OCI-LY3 (cell line): ENCODE results near the gene LDLR.
A peak's percentile ranks its signal among the peaks of the same experiment; 100 is the strongest.
"Not testable (repeated sequence)": the region's sequence is repeated elsewhere in the genome, so short reads cannot be mapped to it uniquely, and the experiment has no call there.

Experiments
- H2AFZ ChIP-seq: fragments of 200-600, 300-600 bp; shearing (Covaris generic); 2 replicates; pipeline ENCODE4 v1.6.0; 2014; ENCODE audit warnings: antibody characterized with exemption, low read depth, low read length
- H3K27ac ChIP-seq: fragments of 200-600, 300-600 bp; sonication (generic); 2 replicates; pipeline ENCODE4 v1.5.1; 2014; ENCODE audit warnings: mild to moderate bottlenecking, low read length, moderate library complexity, mixed read lengths
- H3K27me3 ChIP-seq: fragments of 200-600, 300-600 bp; sonication (generic); 2 replicates; pipeline ENCODE4 v1.6.1; 2014; ENCODE audit warnings: low read depth, low read length, mixed read lengths
- H3K36me3 ChIP-seq: fragments of 200-600, 300-600 bp; sonication (generic); replicated peaks from 2 replicates; pipeline ENCODE3; 2014; ENCODE audit warnings: low read depth, low read length, mixed read lengths
- H3K4me1 ChIP-seq: fragments of 300-600, 200-600 bp; sonication (generic); 2 replicates; pipeline ENCODE4 v1.6.1; 2014; ENCODE audit warnings: low read length, mixed read lengths
- H3K4me2 ChIP-seq: fragments of 200-600, 300-600 bp; sonication (generic); 2 replicates; pipeline ENCODE4 v1.6.1; 2014; ENCODE audit warnings: low read length, mixed read lengths
- H3K4me3 ChIP-seq: fragments of 300-600, 200-600 bp; sonication (generic); 2 replicates; pipeline ENCODE4 v1.5.1; 2014; ENCODE audit warnings: antibody characterized with exemption, mild to moderate bottlenecking, low read length, moderate library complexity
- H3K79me2 ChIP-seq: fragments of 300-600, 200-600 bp; shearing (Covaris generic); 2 replicates; pipeline ENCODE4 v1.6.1; 2014; ENCODE audit warnings: mild to moderate bottlenecking, low read length, mixed read lengths
- H3K9ac ChIP-seq: fragments of 300-600, 200-600 bp; shearing (Covaris generic); 2 replicates; pipeline ENCODE4 v1.6.0; 2014; ENCODE audit warnings: mild to moderate bottlenecking, low read length, moderate library complexity
- H3K9me3 ChIP-seq: fragments of 200-600, 300-600 bp; shearing (Covaris generic); 2 replicates; pipeline ENCODE4 v1.6.1; 2014; ENCODE audit warnings: low read length, mixed read lengths; ENCODE audit not compliant: insufficient read depth
- H4K20me1 ChIP-seq: fragments of 200-600, 300-600 bp; sonication (generic); 2 replicates; pipeline ENCODE4 v1.6.1; 2016; ENCODE audit warnings: low read length, mixed read lengths; ENCODE audit not compliant: insufficient read depth
- EZH2phosphoT487 ChIP-seq: fragments of 200-600 bp; shearing (Covaris generic); IDR thresholded peaks from 2 replicates; pipeline ENCODE4 v1.6.1; 2018; ENCODE audit warnings: antibody characterized with exemption, mixed run types, low read depth
- TF ChIP-seq, protein P1 (sequence below): fragments of 200-600, 300-600 bp; sonication (generic); IDR thresholded peaks from 2 replicates; pipeline ENCODE4 v1.5.1; 2014; ENCODE audit warnings: antibody characterized with exemption, low read length, low read depth

Gene LDLR

DNA sequence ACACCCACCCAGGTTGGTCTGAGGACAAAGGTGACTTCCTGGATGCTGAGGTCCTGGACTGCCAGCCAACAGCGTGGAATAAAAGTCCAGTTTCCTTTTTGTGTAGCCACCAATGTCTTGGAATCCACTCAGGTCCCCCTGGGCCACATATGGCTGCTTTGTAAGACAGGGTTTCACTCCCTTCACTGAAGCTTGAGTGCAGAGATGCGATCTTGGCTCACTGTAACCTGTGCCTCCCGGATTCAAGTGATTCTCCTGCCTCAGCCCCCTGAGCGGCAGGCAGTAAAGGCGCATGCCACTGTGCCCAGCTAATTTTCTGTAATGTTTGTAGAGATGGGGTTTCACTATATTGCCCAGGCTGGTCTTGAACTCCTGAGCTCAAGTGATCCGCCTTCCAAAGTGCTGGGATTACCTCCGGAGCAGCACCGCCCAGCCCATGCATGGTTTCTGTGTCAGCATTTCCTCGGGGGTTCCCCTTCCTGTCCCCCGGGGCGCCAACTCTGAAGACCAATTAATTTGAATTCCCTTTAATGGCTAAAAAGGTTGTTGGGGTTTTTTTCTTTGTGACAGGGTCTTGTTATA is 90.5 kb downstream of the LDLR start:
- Histone ChIP-seq H3K4me1 (peaks cover 32% of the 10 kb centered on the region), H3K9ac (peak overlapping the region; percentile 81), H3K4me3 (peak overlapping the region; percentile 76), H3K27ac (peak overlapping the region; percentile 77), H3K27me3 (peaks cover 3% of the 10 kb centered on the region; the same call in 1 of the 2 replicates), H3K9me3 (no peaks in the 10 kb centered on the region), H3K79me2 (no peaks in the 10 kb centered on the region), H2AFZ (peak overlapping the region; percentile 74), H3K36me3 (no peaks in the 10 kb centered on the region), H4K20me1 (no peaks in the 10 kb centered on the region), H3K4me2 (peak overlapping the region; percentile 98)
- TF ChIP-seq, protein P1, sequence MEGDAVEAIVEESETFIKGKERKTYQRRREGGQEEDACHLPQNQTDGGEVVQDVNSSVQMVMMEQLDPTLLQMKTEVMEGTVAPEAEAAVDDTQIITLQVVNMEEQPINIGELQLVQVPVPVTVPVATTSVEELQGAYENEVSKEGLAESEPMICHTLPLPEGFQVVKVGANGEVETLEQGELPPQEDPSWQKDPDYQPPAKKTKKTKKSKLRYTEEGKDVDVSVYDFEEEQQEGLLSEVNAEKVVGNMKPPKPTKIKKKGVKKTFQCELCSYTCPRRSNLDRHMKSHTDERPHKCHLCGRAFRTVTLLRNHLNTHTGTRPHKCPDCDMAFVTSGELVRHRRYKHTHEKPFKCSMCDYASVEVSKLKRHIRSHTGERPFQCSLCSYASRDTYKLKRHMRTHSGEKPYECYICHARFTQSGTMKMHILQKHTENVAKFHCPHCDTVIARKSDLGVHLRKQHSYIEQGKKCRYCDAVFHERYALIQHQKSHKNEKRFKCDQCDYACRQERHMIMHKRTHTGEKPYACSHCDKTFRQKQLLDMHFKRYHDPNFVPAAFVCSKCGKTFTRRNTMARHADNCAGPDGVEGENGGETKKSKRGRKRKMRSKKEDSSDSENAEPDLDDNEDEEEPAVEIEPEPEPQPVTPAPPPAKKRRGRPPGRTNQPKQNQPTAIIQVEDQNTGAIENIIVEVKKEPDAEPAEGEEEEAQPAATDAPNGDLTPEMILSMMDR = no peak

DNA sequence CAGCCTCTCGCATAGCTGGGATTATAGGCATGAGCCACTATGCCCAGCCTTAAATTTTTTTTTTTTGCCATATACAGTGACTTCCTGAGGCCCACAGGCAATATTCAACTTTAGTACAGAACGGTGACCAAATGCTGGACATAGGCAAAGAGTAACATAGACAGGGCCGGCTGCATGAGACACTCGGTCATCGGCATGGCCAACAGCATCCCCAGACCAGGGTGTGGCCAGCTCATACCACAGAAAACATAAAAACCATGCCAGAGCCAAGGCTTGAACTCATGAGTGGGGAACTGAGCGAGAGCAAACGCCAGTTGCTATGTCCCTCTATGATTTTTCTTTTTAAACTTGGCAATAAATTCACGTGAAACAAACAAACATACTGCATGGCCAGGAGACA is 91.1 kb downstream of the LDLR start:
- Histone ChIP-seq H3K36me3 (no peaks in the 10 kb centered on the region), H3K79me2 (no peaks in the 10 kb centered on the region), H2AFZ (0 out of 2 replicates have a peak overlapping the region, but pooled peaks have one; percentile 5), H4K20me1 (no peaks in the 10 kb centered on the region), H3K9me3 (no peaks in the 10 kb centered on the region), H3K27ac (peak overlapping the region; percentile 77), H3K4me3 (peak overlapping the region; percentile 76), H3K4me1 (peaks cover 32% of the 10 kb centered on the region), H3K4me2 (peak overlapping the region; percentile 98), H3K27me3 (peaks cover 3% of the 10 kb centered on the region; the same call in 1 of the 2 replicates), H3K9ac (peak overlapping the region; percentile 61; the same call in 1 of the 2 replicates)
- TF ChIP-seq, protein P1 = no peak
- TF ChIP-seq EZH2phosphoT487 = no peak

DNA sequence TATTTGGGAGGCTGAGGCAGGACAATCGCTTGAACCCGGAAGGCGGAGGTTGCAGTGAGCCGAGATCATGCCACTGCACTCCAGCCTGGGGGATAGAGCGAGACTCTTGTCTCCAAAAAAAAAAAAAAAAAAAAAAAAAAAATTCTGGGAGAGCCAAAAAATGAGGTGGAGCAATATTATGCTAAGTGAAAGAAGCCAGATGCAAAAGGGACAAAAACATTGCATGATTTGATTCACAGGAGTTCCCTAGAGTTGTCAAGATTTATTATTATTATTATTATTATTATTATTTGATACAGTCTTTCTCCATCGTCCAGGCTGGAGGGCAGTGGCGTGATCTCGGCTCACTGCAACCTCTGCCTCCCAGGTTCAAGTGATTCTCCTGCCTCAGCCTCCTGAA is 91.7 kb downstream of the LDLR start:
- not testable (repeated sequence) for H3K4me3 ChIP-seq

DNA sequence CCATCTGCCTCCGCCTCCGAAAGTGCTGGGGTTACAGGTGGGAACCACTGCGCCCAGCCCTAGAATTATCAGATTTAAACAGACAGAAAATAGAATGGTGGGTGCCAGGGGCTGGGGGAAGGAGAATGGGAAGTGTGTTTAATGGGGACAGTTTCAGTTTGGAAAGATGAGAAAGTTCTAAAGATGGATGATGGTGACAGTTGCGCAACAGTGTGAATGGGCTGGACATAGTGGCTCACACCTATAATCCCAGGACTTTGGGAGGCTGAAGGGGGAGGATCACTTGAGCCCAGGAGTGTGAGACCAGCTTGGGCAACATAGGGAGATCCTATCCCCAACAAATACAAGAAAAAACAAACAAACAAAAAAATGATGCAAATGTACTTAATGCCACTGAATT is 92.2 kb downstream of the LDLR start:
- Histone ChIP-seq H3K79me2 (no peaks in the 10 kb centered on the region), H3K4me2 (no peak overlapping the region), H3K36me3 (no peaks in the 10 kb centered on the region), H3K4me3 (no peak overlapping the region), H3K9ac (no peak overlapping the region), H2AFZ (no peak overlapping the region), H4K20me1 (no peaks in the 10 kb centered on the region), H3K4me1 (peaks cover 32% of the 10 kb centered on the region), H3K27ac (no peak overlapping the region), H3K9me3 (no peaks in the 10 kb centered on the region), H3K27me3 (peaks cover 3% of the 10 kb centered on the region; the same call in 1 of the 2 replicates)
- no peak for TF ChIP-seq EZH2phosphoT487

More for the DNA sequence above, 91.7 kb downstream of the LDLR start:
- not testable (repeated sequence) for H2AFZ ChIP-seq, H3K4me2 ChIP-seq, H3K9me3 ChIP-seq, H3K9ac ChIP-seq, H4K20me1 ChIP-seq, H3K27me3 ChIP-seq, H3K27ac ChIP-seq, H3K36me3 ChIP-seq, H3K79me2 ChIP-seq
- H3K4me1 ChIP-seq = peaks cover 32% of the 10 kb centered on the region
